GM12878 (cell line): ENCODE results near the gene CYTIP. TPM values are rescaled to one million over a fixed set of nuclear protein-coding genes. Genes with fewer than 3 reads are reported as not detected.

Experiments used
- ATAC-seq: fragments of 200-7000 bp; cut with Tn5 transposase; 3 replicates; pipeline ENCODE4 v1.9.1; 2020; ENCODE audit warnings: mild to moderate bottlenecking, moderate library complexity
- BruUV-seq: library from RNA; stranded (reverse); fragments of 400-500 nt; replicated peaks from 2 replicates; lab custom pipeline; 2021; lab: Mats Ljungman, UMichigan
- CTCF ChIA-PET: fragments of 300-600 bp; sonication (Branson Sonifier 250); formaldehyde crosslinking; extraction: SDS; loops from one replicate; lab custom pipeline; 2021; ENCODE audit warnings: inconsistent platforms; lab: Yijun Ruan, JAX
- POLR2A ChIA-PET: fragments of 350-600 bp; formaldehyde crosslinking; extraction: SDS; loops from one replicate; lab custom pipeline; 2021; ENCODE audit warnings: inconsistent platforms; lab: Charles Lee
- RAD21 ChIA-PET: fragments of 300-600 bp; sonication (Branson Sonifier 250); formaldehyde crosslinking; loops from one replicate; lab custom pipeline; 2023; ENCODE audit warnings: antibody characterized with exemption; ENCODE audit not compliant: unreplicated experiment; lab: Charles Lee
- SMC1A ChIA-PET: fragments of 300-600 bp; sonication (Branson Sonifier 250); formaldehyde crosslinking; loops from one replicate; lab custom pipeline; 2023; ENCODE audit not compliant: unreplicated experiment, uncharacterized antibody; lab: Charles Lee
- DNase-seq: peaks from one replicate; pipeline ENCODE4 v3.0.0-alpha.2; 2011; ENCODE audit warnings: low read depth, low spot score
- FAIRE-seq: peaks from 3 replicates; lab custom pipeline; 2011; peaks lifted over from hg19 to GRCh38; lab: Jason Lieb, UNC
- H2AFZ ChIP-seq: 2 replicates; pipeline ENCODE4 v1.6.0; 2011; ENCODE audit warnings: low read depth, low read length, control low read depth; ENCODE audit not compliant: control insufficient read depth
- H3K27ac ChIP-seq: 2 replicates; pipeline ENCODE4 v1.5.1; 2011; ENCODE audit warnings: control low read depth; ENCODE audit not compliant: control insufficient read depth, insufficient read depth
- H3K27me3 ChIP-seq, 2 experiments: replicated peaks in 1 of 2; 2 replicates each; pipeline versions ENCODE4 v1.6.0 to v1.6.1; 2011; ENCODE audit warnings: low read length in 1 of 2; ENCODE audit not compliant: control insufficient read depth in 2 of 2, insufficient read depth in 2 of 2
- H3K36me3 ChIP-seq, 2 experiments: 2 replicates each; pipeline ENCODE4 v1.5.1; 2011; ENCODE audit warnings: low read length in 1 of 2; ENCODE audit not compliant: control insufficient read depth in 2 of 2, insufficient read depth in 2 of 2
- H3K4me1 ChIP-seq: 2 replicates; pipeline ENCODE4 v1.6.1; 2011; ENCODE audit warnings: mild to moderate bottlenecking, low read length, moderate library complexity, mixed read lengths; ENCODE audit not compliant: control insufficient read depth, insufficient read depth
- H3K4me2 ChIP-seq: 2 replicates; pipeline ENCODE4 v1.6.0; 2011; ENCODE audit warnings: control low read depth; ENCODE audit not compliant: control insufficient read depth, insufficient read depth
- H3K4me3 ChIP-seq: fragments of 200-600 bp; sonication (generic); 2 replicates; pipeline ENCODE4 v1.5.1; 2016
- H3K79me2 ChIP-seq: 2 replicates; pipeline ENCODE4 v1.6.0; 2011; ENCODE audit warnings: low read length; ENCODE audit not compliant: control insufficient read depth, insufficient read depth
- H3K9ac ChIP-seq: 2 replicates; pipeline ENCODE4 v1.8.0; 2011; ENCODE audit warnings: low read length, control low read depth, mixed read lengths; ENCODE audit not compliant: control insufficient read depth, insufficient read depth
- H3K9me3 ChIP-seq: replicated peaks from 3 replicates; pipeline ENCODE4 v1.5.1; 2011; ENCODE audit warnings: mild to moderate bottlenecking, low read length; ENCODE audit not compliant: control insufficient read depth, insufficient read depth
- H4K20me1 ChIP-seq: 2 replicates; pipeline ENCODE4 v1.6.0; 2011; ENCODE audit not compliant: control insufficient read depth, insufficient read depth
- MYB ChIP-seq: fragments of 150-350 bp; IDR thresholded peaks from 2 replicates; pipeline ENCODE4 v1.6.1; 2014; ENCODE audit warnings: mild to moderate bottlenecking, low read depth, low read length, borderline replicate concordance
- PAX8 ChIP-seq: fragments of 450-650 bp; IDR thresholded peaks from 2 replicates; pipeline ENCODE4 v1.6.1; 2017; ENCODE audit warnings: mild to moderate bottlenecking, moderate library complexity
- POLR2A ChIP-seq: IDR thresholded peaks from 2 replicates; pipeline ENCODE4 v1.6.1; 2011; ENCODE audit warnings: low read depth, mild to moderate bottlenecking, low read length
- SREBF1 ChIP-seq: IDR thresholded peaks from 2 replicates; pipeline ENCODE4 v1.6.1; 2012; ENCODE audit warnings: mild to moderate bottlenecking, low read length
- TCF3 ChIP-seq: IDR thresholded peaks from 2 replicates; pipeline ENCODE4 v1.6.1; 2012; ENCODE audit warnings: low read depth, mild to moderate bottlenecking, low read length, borderline replicate concordance; ENCODE audit not compliant: insufficient read depth
- WGBS: methylation state at CpG from one replicate; pipeline ENCODE4 v1.1.6; 2016; ENCODE audit warnings: low lambda C conversion rate; ENCODE audit not compliant: insufficient replicate concordance, insufficient coverage; ENCODE audit errors: missing lambda C conversion rate; 5-methylcytosine and 5-hydroxymethylcytosine counted together
- in situ Hi-C: fragments of 300-500 bp; cut with MboI; formaldehyde crosslinking; loops from 9 replicates; pipeline ENCODE4 v1.14.3; 2018; ENCODE audit warnings: mixed read lengths
- intact Hi-C: fragments of 100-400 bp; cut with micrococcal nuclease; formaldehyde crosslinking; loops from one replicate; pipeline ENCODE4 v1.14.2; 2022; ENCODE audit not compliant: unreplicated experiment
- polyA plus RNA-seq, 11 experiments: library from polyadenylated mRNA; depleted of rRNA in 4 of 11; unstranded in 6 of 11; stranded (reverse) in 5 of 11; fragments of >200 nt; fragmentation: Nextera tagmentation in 4 of 11; fragmentation: Illumina TruSeq in 1 of 11; extraction: Ambion mirVana in 4 of 11; extraction: Trizol in 1 of 11; gene quantifications; 1 replicate in 1 of 11; 2 replicates in 10 of 11; pipeline versions ENCODE4 v1.2.1 to v1.2.3, GENCODE V29; 2011 to 2016; ENCODE audit warnings: inconsistent platforms in 2 of 11, missing spikeins in 2 of 11, low read depth in 1 of 11
- total RNA-seq, 4 experiments: library from RNA; depleted of rRNA in 3 of 4; stranded (reverse); fragments of >200 nt in 3 of 4; fragmentation: Illumina TruSeq in 1 of 4; extraction: Trizol in 1 of 4; gene quantifications; 2 replicates each; pipeline versions ENCODE4 v1.2.1 to v1.2.3, GENCODE V29; 2013 to 2021
- TF ChIP-seq, protein P1 (sequence below): IDR thresholded peaks from 2 replicates; pipeline ENCODE4 v1.6.1; 2011; ENCODE audit warnings: borderline replicate concordance, low read depth, mild to moderate bottlenecking, moderate library complexity, low read length; ENCODE audit not compliant: insufficient read depth, poor library complexity, severe bottlenecking

The CYTIP gene
- total and polyA plus RNA-seq, 10 of the 15 experiments (the other 5 are each of a cell fraction or from before 2014, with no cell fraction given) = 55.1 to 178 (median 73.4) TPM

DNA sequence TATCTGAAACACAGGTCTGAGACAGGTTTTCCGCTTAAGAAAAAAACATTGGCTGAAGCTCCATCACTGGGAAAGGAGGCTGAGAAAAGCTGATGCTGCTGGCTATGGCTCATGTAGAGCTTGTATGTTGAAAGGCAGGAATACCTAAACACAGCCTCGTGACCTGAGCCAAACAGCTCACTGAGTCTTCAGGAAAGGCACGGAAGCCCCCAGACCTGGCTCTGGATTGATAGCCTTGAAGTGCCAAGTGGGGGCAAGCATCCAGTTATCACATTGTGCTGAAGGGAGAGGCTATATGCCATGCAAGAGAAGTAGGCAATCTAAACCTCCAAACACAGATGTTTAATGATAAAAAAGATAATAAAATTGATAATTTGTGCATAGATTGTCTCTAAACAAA is 21.9 kb downstream of the CYTIP start:
- BruUV-seq = no TSS peak
- intact Hi-C loops = no loop called here
- Histone ChIP-seq H3K27me3 (no peaks in the 10 kb centered on the region), H3K4me2 (no peak overlapping the region), H4K20me1 (no peaks in the 10 kb centered on the region; the same call in 1 of the 2 replicates), H3K4me1 (peaks cover 31% of the 10 kb centered on the region), H3K9me3 (peaks cover 10% of the 10 kb centered on the region), H3K79me2 (peaks cover 39% of the 10 kb centered on the region), H3K4me3 (no peak overlapping the region), H2AFZ (no peak overlapping the region), H3K9ac (no peak overlapping the region), H3K27ac (no peak overlapping the region), H3K36me3 (peaks cover 14 to 55% of the 10 kb centered on the region in 2 experiments)
- peak; percentile 52 for TF ChIP-seq POLR2A
- TF ChIP-seq, protein P1, sequence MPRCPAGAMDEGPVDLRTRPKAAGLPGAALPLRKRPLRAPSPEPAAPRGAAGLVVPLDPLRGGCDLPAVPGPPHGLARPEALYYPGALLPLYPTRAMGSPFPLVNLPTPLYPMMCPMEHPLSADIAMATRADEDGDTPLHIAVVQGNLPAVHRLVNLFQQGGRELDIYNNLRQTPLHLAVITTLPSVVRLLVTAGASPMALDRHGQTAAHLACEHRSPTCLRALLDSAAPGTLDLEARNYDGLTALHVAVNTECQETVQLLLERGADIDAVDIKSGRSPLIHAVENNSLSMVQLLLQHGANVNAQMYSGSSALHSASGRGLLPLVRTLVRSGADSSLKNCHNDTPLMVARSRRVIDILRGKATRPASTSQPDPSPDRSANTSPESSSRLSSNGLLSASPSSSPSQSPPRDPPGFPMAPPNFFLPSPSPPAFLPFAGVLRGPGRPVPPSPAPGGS = no peak
- no peak for TF ChIP-seq TCF3
- TF ChIP-seq MYB = no peak
- peak; percentile 26; the same call in 1 of the 2 replicates for TF ChIP-seq PAX8
- TF ChIP-seq SREBF1 = no peak
- 98% methylated on average over 3 of the region's 3 CpGs for WGBS
- in situ Hi-C loops = loop anchor here (25.0 kb wide), 1 partner anchor 910 kb away; no protein-coding TSS in a partner anchor
- DNase-seq (no peak), ATAC-seq (no peak), FAIRE-seq (no peak)
- ChIA-PET SMC1A (interaction anchor here (1.2 to 10.7 kb wide), 7 partner anchors 13 to 94 kb away, joined by 3 to 218 read pairs (median 7); no protein-coding TSS in a partner anchor), RAD21 (interaction anchor here (1.3 to 2.5 kb wide), 7 partner anchors 9 to 120 kb away, joined by 3 to 19 read pairs (median 5); partner anchors contain the start of genes CYTIP and ERMN), CTCF (interaction anchor here (1.3 to 2.7 kb wide), 5 partner anchors 10 to 96 kb away, joined by 3 to 11 read pairs (median 5); partner anchors contain the start of gene ERMN), POLR2A (interaction anchor here (5.0 to 6.5 kb wide), 2 partner anchors 11 to 17 kb away, joined by 47 to 62 read pairs; no protein-coding TSS in a partner anchor)
